Brain microvascular endothelial cell (primary cell): ENCODE measurements around the gene CTU2.

Experiments
- DNase-seq: peaks from one replicate; pipeline ENCODE4 v3.0.0-alpha.2; 2020
- H3K27ac ChIP-seq: fragments of 250-450 bp; sonication (Bioruptor Pico); 2 replicates; pipeline ENCODE4 v1.5.1; 2020; ENCODE audit warnings: mild to moderate bottlenecking, moderate library complexity
- H3K27me3 ChIP-seq: fragments of 250-450 bp; sonication (Bioruptor Pico); replicated peaks from 2 replicates; pipeline ENCODE4 v1.5.1; 2020; ENCODE audit warnings: mild to moderate bottlenecking
- H3K36me3 ChIP-seq: fragments of 250-450 bp; sonication (Bioruptor Pico); replicated peaks from 2 replicates; pipeline ENCODE4 v1.5.1; 2020; ENCODE audit warnings: mild to moderate bottlenecking
- H3K4me3 ChIP-seq: 2 replicates; pipeline ENCODE4 v1.5.1; 2011; ENCODE audit warnings: low read depth, mild to moderate bottlenecking, control low read depth, low read length, moderate library complexity
- CTCF ChIP-seq: IDR thresholded peaks from 2 replicates; pipeline ENCODE4 v1.5.1; 2011; ENCODE audit warnings: low read depth, mild to moderate bottlenecking, moderate library complexity, low read length, control low read depth, inconsistent platforms; ENCODE audit errors: missing control alignments
- in situ Hi-C: cut with HindIII; loops from 2 replicates; pipeline ENCODE4 v1.10.0; 2017; ENCODE audit warnings: low sequenced_read_pairs, low pct_ligation_motif_present

The CTU2 gene

DNA sequence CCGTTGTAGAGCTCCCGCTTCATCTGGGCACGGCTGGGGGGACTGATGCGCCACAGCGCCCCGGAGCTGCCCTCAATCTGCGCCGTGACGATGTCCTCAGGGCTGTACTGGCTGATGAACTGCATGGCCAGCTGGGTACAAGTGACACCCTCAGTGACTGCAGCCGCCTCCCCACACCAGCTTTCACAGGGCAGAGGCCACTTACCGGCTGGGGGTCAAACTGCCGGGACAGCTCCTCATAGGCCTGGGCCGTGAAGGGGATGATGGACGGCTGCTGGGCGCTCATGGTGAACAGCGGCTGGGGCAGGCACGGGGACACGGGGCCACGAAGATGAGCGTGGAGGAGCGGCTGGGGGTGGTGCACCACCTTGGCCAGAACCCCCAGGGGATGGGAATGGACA is 10.3 kb downstream of the CTU2 start:
- no peak for DNase-seq
- H3K36me3 ChIP-seq = peaks cover 77% of the 10 kb centered on the region
- in situ Hi-C loops = no loop called here
- no peak overlapping the region for H3K27ac ChIP-seq
- no peak for TF ChIP-seq CTCF
- no peaks in the 10 kb centered on the region for H3K27me3 ChIP-seq
- H3K4me3 ChIP-seq = no peak overlapping the region

DNA sequence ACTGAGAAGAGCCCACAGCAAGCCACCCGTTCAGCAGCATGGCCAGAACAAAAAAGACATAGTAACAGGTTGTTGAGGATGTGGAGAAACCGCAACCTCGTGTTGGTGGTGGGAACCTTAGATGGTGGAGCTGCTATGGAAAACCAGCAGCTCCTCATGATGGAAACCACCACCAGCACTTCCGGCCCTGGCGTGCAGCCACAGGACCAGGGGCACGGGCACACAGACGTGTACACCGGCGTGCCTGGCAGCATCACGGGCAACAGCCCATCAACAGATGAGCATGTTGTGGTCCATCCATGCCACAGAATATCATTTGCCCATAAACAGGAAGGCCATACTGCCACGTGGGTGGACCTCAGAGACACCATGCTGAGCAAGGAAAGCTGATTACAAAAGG is 11.9 kb downstream of the CTU2 start:
- TF ChIP-seq CTCF = no peak
- H3K36me3 ChIP-seq = peaks cover 92% of the 10 kb centered on the region
- DNase-seq = no peak
- no peak overlapping the region for H3K27ac ChIP-seq
- no peak overlapping the region for H3K4me3 ChIP-seq
- H3K27me3 ChIP-seq = no peaks in the 10 kb centered on the region
- in situ Hi-C loops = no loop called here

GRCh38 chr16:88719267-88719932 is 13.1 kb downstream of the CTU2 start:
- no peaks in the 10 kb centered on the region for H3K27me3 ChIP-seq
- in situ Hi-C loops = no loop called here
- H3K4me3 ChIP-seq = no peak overlapping the region
- H3K27ac ChIP-seq = no peak overlapping the region
- H3K36me3 ChIP-seq = peaks cover 92% of the 10 kb centered on the region
- DNase-seq = no peak
- no peak for TF ChIP-seq CTCF

- TF ChIP-seq CTCF = no peak
- in situ Hi-C loops = no loop called here
- DNase-seq = no peak
These were observed 13.6 kb downstream of the CTU2 start for GRCh38 chr16:88719933-88720296.

DNA sequence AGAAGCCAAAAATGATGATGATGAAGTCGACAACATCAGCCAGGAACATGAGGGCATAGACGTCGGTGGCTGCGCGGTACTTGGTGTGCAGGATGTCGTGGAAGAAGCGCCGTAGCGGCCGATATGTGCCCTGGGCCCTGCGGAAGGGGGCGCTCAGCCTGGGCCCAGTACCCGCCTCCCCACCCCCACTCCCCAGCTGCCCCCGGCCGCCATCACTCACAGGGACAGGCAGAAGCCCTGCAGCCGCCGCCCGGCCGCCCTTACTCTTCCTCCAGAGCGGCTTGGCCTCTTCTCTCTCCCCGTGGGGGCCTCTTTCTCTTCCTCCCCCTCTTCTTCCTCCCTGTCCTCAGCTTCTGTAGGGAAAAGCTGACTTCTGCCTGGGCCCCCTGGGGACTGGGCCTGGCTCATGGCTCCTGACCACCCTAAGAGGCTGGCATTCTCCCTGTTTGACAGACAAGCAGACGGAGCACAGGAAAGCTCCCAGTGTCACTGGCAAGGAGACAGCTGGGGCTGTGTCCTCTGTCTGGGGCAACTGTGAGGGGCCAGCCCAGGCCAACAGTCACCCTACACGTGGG is 14.2 kb downstream of the CTU2 start:
- H3K27ac ChIP-seq = no peak overlapping the region
- in situ Hi-C loops = no loop called here
- peaks cover 93% of the 10 kb centered on the region for H3K36me3 ChIP-seq
- H3K4me3 ChIP-seq = no peak overlapping the region
- H3K27me3 ChIP-seq = no peaks in the 10 kb centered on the region
- no peak for DNase-seq
- TF ChIP-seq CTCF = no peak

More at GRCh38 chr16:88719933-88720296, 13.6 kb downstream of the CTU2 start:
- H3K27me3 ChIP-seq = no peaks in the 10 kb centered on the region
- H3K4me3 ChIP-seq = no peak overlapping the region
- peaks cover 92% of the 10 kb centered on the region for H3K36me3 ChIP-seq
- H3K27ac ChIP-seq = no peak overlapping the region

- TF ChIP-seq CTCF = no peak
- no peaks in the 10 kb centered on the region for H3K27me3 ChIP-seq
- no peak overlapping the region for H3K27ac ChIP-seq
- in situ Hi-C loops = no loop called here
- no peak for DNase-seq
- peaks cover 93% of the 10 kb centered on the region for H3K36me3 ChIP-seq
- no peak overlapping the region for H3K4me3 ChIP-seq
These were observed 14.9 kb downstream of the CTU2 start for GRCh38 chr16:88721236-88721635.
